ENCODE data around the gene OR2J1. TPM values are rescaled to one million over a fixed set of nuclear protein-coding genes. Genes with fewer than 3 reads are reported as not detected.

Gene OR2J1
- total and polyA plus RNA-seq, 3 donors from 2014 or later = 1.3 to 1.4 TPM; not detected in 1

- no peaks in the 10 kb centered on the region for H3K36me3 ChIP-seq (ENCODE audit: low read depth, missing control alignments)
- H3K9me3 ChIP-seq = no peaks in the 10 kb centered on the region
- intact Hi-C loops (cut with DNase I; ENCODE audit: low total_unique reads) = no loop called here
- H3K4me3 ChIP-seq = no peak overlapping the region
- H3K27ac ChIP-seq = no peak overlapping the region
- DNase-seq = no peak
- no peaks in the 10 kb centered on the region for H3K4me1 ChIP-seq
- no peak for TF ChIP-seq CTCF (IDR thresholded peaks at IDR 0.05)
- H3K27me3 ChIP-seq = no peaks in the 10 kb centered on the region
Observed at GRCh38 chr6:29081312-29081711, 18.0 kb upstream of the OR2J1 start.

- Histone ChIP-seq H3K27me3 (no peaks in the 10 kb centered on the region), H3K27ac (no peak overlapping the region), H3K36me3 (ENCODE audit: low read depth, missing control alignments) (no peaks in the 10 kb centered on the region), H3K4me3 (no peak overlapping the region), H3K9me3 (no peaks in the 10 kb centered on the region), H3K4me1 (no peaks in the 10 kb centered on the region)
- TF ChIP-seq POLR2A (IDR thresholded peaks at IDR 0.05) = no peak
- TF ChIP-seq CTCF (IDR thresholded peaks at IDR 0.05) = no peak
- WGBS, 2 donors = 78 to 86% methylated on average over 10 to 15 of the region's 15 CpGs
- no peak for DNase-seq
- intact Hi-C loops (cut with DNase I; ENCODE audit: low total_unique reads) = no loop called here
Observed at GRCh38 chr6:29082457-29082856, 16.8 kb upstream of the OR2J1 start.

- Histone ChIP-seq H3K4me3 (no peak within 1 kb of the TSS), H3K4me1 (no peaks in the 10 kb centered on the region), H3K27me3 (no peaks in the 10 kb centered on the region), H3K9me3 (no peaks in the 10 kb centered on the region), H3K27ac (no peak within 1 kb of the TSS), H3K36me3 (ENCODE audit: low read depth, missing control alignments) (no peaks in the 10 kb centered on the region)
- intact Hi-C loops (cut with DNase I; ENCODE audit: low total_unique reads) = no loop called here
- no peak for TF ChIP-seq CTCF (IDR thresholded peaks at IDR 0.05)
- TF ChIP-seq POLR2A (IDR thresholded peaks at IDR 0.05) = no peak
- WGBS, 2 donors = 84 to 90% methylated on average over 1 of the region's 1 CpG
- no peak for DNase-seq
Observed at GRCh38 chr6:29087213-29087612, 12.1 kb upstream of the OR2J1 start, which contains the start of gene OR2B3. Gene OR2B3, minus strand, starts transcription at chr6:29087313. Its CDS starts 65 bp downstream, at chr6:29087248.

GRCh38 chr6:29092957-29093356, 6.3 kb upstream of the OR2J1 start:
- Histone ChIP-seq H3K27me3 (no peaks in the 10 kb centered on the region), H3K9me3 (no peaks in the 10 kb centered on the region), H3K4me3 (no peak overlapping the region), H3K27ac (no peak overlapping the region), H3K4me1 (no peaks in the 10 kb centered on the region), H3K36me3 (ENCODE audit: low read depth, missing control alignments) (no peaks in the 10 kb centered on the region)
- intact Hi-C loops (cut with DNase I; ENCODE audit: low total_unique reads) = no loop called here
- WGBS, 2 donors = 83 to 87% methylated on average over 3 of the region's 3 CpGs
- no peak for TF ChIP-seq CTCF (IDR thresholded peaks at IDR 0.05)
- no peak for TF ChIP-seq POLR2A (IDR thresholded peaks at IDR 0.05)
- DNase-seq = no peak

GRCh38 chr6:29097803-29098202, 1.5 kb upstream of the OR2J1 start:
- no peaks in the 10 kb centered on the region for H3K9me3 ChIP-seq

More at GRCh38 chr6:29097803-29098202, 1.5 kb upstream of the OR2J1 start:
- no peaks in the 10 kb centered on the region for H3K36me3 ChIP-seq (ENCODE audit: low read depth, missing control alignments)
- no peaks in the 10 kb centered on the region for H3K27me3 ChIP-seq
- no peaks in the 10 kb centered on the region for H3K4me1 ChIP-seq
- no peak overlapping the region for H3K27ac ChIP-seq
- 71 to 82% methylated on average over 1 of the region's 1 CpG for whole genome bisulfite sequencing, 2 donors
- intact Hi-C loops (cut with DNase I; ENCODE audit: low total_unique reads) = no loop called here
- no peak overlapping the region for H3K4me3 ChIP-seq
- TF ChIP-seq CTCF (IDR thresholded peaks at IDR 0.05) (no peak), POLR2A (IDR thresholded peaks at IDR 0.05) (no peak)
- no peak for DNase-seq
